Measurements from ENCODE around the gene IL18R1.
A peak's percentile ranks its signal among the peaks of the same experiment; 100 is the strongest.

IL18R1 gene

DNA sequence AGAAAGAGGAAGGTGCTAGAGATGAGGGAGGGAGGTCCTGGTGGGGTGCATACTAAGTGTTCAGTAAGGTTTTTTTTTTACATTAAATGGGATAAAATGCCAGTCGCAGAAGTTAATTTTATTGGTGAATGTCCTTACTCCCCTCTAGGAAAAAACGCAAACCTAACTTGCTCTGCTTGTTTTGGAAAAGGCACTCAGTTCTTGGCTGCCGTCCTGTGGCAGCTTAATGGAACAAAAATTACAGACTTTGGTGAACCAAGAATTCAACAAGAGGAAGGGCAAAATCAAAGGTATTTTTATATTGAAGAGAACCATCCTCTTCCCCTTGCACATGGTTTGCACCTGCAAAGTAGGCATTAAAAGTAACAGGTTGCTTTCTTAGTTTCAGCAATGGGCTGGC is 12.7 kb upstream of the IL18R1 start:
- DNase-seq (ENCODE audit: extremely low read depth in 1 of 2, low read depth in 1 of 2): no peak

DNA sequence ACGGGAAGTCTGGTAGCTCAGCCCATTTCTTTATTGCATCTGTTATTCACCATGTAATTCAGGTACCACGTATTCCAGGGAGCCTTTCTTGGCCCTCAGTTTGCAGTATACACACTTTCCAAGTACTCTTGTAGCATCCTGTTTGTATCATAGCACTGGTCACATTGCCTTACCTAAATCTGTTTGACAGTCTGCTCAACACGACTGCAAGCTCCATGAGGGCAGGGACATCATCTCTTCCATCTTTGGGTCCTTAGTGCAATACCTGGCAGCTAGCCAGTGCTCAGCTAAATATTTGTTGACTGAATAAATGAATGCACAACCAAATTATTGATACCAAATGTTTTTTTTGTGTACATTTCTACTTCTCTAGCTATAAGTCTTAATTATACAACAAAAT is 11.2 kb upstream of the IL18R1 start:
- DNase-seq (ENCODE audit: extremely low read depth in 1 of 2, low read depth in 1 of 2): no peak

DNA sequence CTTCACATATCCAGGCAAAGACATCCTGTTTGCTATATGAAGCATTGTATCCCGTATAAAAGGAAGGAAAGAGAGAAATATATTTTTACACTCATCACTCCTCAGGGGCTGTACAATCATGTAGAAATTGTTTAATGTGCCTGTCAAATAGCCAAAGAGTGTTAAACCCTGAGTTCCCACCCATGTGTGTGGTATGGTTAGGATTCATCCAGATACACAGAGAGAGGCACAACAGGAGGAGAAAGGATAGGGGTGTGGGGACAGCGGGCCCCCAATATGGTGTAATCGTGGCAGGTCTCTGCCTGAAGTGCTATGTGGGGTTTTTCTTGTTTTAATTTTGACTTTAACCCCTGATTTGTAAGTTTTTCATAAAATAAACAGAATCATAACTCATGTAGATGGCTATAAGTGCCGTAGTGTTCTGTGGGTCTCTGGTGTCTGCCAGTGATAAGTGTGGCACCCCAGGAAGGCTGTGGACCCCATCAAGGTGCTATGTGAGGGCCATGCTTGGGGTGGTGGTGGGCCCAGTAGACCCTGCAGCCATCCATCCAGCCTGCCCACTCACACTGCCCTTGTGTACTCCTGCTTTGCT is 10.2 kb upstream of the IL18R1 start:
- DNase-seq (ENCODE audit: extremely low read depth in 1 of 2, low read depth in 1 of 2): no peak

DNA sequence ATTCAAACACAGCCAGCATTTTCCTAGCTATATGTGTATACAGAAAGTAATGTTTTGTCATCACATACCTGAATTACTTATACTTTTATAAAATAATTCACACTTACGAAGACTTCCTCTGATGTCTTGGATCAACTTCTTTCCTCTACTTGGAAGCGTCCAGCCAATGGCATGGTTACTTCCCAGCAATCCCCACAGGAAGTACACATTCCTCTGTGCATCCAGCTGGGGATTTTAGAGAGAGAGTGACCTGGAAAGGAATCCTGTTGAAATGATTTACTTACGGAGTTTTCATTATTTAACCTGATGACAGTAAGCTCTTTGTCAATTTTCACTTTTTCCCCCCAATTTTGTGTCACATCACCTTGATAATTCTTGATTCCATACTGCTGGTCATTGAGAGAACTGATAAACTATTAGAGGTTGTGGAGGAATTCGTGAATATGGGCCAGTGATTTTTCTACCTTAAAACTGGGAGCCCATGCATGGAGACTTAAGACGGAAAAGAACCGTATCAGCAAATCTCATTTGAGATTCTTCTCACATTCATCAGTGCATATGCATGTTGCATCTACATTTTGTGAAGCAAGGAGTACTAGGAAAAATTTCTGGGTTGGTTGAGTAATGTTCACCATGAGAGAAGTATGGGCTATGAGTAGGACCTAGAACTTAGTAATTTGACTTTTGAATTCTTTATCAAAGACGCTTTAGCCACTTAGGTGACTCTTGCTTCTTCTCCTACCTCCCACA is 9.0 kb upstream of the IL18R1 start:
- no peak for DNase-seq (ENCODE audit: extremely low read depth in 1 of 2, low read depth in 1 of 2)

DNA sequence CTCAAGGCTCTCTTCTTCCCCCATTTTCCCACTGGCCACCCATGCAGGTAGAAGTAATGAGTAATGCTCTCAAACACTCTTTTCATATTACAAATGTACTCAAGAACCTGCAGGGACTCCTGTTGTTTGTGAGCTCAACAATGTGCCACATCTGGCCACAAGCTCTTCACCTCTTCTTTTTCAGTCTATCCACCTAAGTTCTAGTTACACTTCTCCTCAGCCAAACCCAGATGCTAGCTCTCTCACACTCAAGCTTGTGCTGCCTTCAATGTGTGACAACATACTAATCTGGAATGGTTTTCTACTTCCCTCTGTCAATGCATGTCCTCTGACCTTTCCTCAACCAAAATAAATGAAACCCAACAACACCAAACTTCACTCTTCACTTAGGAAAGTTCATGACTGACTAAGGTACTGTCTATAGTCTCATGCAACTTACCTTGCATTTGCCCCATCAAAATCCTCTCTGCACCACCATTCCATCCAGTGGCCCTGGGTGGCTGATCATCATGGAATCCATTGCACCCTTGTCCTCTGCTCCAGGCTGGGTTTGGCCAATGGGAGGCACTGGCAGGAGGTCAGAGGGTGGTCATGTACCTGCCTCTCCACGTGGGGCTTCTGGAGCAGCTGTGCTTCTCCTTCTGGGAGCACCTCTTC is 5.3 kb upstream of the IL18R1 start:
- DNase-seq (ENCODE audit: extremely low read depth in 1 of 2, low read depth in 1 of 2): no peak

DNA sequence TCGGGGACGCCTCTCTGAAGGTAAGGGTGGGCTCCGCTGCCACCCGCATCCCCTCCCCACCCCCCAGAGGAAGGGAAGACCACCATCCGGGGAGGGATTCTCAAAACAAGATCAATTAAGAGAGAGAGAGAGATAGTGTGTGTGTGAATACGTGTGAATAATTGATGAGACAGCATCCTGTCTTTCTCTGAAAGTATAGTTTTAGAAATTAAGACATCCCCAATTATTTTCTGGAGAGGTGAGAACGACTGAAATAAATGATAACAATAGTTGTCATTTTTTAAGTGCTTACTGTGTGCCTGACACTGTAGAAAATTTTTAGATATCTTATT is 751 bp downstream of the IL18R1 start:
- no peak for DNase-seq (ENCODE audit: extremely low read depth in 1 of 2, low read depth in 1 of 2)

DNA sequence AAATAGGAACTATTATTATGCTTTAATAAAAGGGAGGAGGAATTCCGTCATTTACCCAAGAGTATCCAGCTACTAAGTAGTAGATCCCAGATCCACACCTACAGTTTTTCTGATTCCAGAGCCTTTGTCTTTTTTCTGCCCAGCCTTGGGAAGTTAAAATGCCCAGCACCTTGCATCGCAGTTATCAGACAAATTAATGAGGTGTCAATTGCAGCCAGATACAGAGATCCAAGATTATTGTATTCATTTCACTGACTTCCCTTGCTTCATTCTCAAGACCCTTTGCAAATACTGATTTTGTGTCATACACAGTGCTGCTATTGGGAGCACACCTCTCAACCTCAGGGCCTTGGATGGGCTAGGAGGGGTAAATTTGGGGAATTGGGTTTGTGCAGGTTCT is 1.1 kb downstream of the IL18R1 start:
- no peak for DNase-seq (ENCODE audit: extremely low read depth in 1 of 2, low read depth in 1 of 2)

DNA sequence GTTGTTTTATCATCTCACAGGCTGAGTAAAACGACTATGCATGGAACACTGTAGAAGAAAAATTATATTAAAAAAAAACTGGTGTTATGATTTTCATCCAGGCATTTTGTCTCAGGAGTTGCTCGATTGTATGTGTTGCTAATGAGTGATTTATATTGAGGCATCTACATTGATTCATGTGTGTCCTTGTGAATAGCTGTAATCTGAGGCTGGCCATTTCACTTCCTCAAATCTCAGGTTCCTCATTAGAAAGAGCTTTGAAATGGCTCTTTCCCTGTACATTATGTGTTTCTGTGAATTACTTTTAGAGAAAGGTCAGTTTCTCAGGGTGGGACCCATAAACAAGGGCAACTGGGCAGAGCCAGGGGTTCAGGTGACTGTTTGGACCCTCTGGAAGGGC is 2.3 kb downstream of the IL18R1 start:
- no peak for DNase-seq (ENCODE audit: extremely low read depth in 1 of 2, low read depth in 1 of 2)

DNA sequence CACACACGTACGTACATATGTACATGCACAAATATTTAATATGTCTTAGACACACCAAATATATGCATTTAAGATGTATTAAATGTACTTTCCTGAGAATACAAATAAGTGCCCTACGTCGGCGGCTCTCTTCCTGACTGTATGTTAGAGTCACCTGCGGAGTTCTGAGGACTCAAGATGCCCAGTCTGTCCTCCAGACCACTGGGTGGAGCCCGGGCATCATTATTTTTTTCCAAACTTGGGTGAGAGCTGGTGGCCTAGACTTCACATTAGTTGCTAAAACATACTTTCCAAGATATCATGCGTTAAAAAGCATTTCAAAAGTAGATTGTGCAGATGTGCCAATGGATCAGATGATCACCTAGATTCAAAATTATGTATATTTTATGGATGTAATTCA is 2.9 kb downstream of the IL18R1 start:
- no peak for DNase-seq (ENCODE audit: extremely low read depth in 1 of 2, low read depth in 1 of 2)

DNA sequence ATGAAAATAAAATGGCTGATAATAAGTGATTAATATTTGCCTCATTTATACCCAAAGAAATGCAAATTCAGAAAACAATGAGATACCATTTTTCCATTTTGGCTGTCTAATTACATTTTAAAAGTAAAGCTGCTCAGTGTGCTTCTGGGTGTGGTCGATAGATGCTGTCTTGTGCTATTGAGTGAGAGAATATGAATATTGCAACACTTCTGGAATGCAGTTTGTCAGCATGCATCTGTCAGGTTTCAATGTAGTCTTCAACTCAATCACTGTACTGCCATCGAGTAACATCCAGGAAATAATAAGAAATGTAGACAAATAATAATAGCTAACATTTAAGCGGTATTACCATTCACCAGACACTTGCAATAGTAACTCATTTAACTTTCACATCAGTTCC is 3.9 kb downstream of the IL18R1 start:
- DNase-seq (ENCODE audit: extremely low read depth in 1 of 2, low read depth in 1 of 2): no peak

DNA sequence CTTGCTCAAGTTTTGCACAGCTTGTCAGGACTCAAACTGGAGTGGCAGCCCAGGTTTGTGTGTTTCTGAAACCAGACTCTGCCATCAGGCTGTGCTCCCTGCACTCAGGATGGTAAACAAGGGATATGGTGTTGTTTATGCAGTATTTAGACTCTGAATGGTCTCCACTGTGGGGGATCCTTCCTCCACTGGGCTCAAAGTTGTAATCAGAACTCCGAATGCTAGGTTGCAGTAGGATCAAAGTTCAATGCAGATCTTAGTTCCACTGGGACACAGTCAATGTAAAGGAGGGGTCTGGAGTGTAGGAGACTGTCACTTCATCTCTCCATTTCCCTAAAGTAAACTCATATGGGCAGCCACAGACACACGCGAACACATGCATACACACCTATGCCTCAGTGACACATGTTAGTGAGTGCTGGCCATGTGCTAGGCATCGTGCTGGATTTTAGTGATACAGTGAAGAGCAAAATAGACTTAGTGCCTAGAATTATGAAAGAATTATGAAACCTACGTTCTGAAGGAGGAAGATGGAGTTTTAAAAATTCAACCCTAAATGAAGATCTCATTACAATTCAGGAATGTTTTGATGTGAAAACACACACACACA is 6.1 kb downstream of the IL18R1 start:
- DNase-seq (ENCODE audit: extremely low read depth in 1 of 2, low read depth in 1 of 2): no peak

DNA sequence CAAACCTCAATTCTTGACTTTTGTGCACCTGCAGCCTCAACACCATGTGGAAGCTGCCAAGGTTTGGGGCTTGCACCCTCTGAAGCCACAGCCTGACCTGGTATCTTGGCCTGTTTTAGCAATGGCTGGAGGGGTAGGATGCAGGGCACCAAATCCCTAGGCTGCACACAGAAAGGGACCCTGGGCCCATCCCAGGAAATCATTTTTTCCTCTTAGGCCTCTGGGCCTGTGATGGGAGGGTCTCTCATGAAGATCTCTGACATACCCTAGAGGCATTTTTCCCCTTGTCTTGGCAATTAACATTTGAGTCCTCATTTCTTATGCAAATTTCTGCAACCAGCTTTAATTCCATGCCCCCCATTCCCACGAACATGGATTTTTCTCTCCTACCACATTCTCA is 10.2 kb downstream of the IL18R1 start:
- no peak for DNase-seq (ENCODE audit: extremely low read depth in 1 of 2, low read depth in 1 of 2)

DNA sequence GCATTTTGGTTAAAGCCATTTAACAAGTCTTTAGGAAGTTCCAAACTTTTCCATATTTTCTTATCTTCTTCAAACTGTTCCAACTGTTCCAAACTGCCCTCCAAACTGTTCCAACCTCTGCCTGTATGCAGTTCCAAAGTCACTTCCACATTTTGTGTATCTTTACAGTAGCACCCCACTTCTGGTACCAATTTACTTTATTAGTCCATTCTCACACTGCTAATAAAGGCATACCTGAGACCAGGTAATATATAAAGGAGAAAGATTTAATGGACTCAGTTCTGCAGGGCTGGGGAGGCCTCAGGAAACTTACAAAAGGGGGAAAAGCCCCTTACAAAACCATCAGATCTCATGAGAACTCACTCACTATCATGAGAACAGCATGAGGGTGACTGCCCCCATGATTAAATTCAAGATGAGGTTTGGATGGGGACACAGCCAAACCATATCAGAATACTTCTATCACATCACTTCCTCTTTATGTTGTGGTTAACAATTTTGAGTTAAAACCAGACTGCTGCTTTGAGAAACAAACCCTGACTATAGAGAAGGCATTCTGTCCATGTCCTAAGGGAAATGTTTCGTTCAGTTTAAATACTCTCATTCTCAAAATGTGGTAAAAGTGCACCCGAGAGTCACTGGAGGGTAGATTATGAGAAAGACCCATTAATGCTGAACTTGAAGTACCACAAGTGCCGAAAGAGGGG is 11.0 kb downstream of the IL18R1 start:
- DNase-seq (ENCODE audit: extremely low read depth in 1 of 2, low read depth in 1 of 2): no peak

DNA sequence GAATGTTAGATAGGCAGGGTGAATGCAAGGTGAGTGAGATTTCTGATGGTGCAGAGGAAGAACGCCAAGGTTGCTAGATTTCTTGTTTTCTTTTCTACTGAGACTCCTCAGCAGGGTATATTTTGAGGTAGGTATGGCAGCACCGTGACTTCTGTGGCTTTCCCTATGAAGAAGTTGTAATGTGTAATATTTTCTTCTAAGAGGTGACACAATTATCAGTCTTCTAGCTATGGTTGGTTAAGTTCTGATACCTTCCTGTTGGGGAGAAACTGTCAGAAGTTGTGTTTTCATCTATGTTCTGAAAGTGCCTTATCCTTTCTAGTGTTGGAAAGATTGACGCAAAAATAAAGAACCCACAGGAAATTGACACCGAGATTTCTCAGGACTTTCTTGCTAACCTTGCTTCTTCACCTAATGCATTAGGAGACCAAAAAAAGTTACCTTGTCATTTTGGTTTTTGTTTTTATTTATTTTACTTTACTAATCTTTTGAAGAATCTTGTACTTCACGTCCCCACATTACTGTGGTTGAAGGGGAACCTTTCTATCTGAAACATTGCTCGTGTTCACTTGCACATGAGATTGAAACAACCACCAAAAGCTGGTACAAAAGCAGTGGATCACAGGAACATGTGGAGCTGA is 11.9 kb downstream of the IL18R1 start:
- DNase-seq (ENCODE audit: extremely low read depth in 1 of 2, low read depth in 1 of 2): peak in 1 of 2 donors; percentile 23

DNA sequence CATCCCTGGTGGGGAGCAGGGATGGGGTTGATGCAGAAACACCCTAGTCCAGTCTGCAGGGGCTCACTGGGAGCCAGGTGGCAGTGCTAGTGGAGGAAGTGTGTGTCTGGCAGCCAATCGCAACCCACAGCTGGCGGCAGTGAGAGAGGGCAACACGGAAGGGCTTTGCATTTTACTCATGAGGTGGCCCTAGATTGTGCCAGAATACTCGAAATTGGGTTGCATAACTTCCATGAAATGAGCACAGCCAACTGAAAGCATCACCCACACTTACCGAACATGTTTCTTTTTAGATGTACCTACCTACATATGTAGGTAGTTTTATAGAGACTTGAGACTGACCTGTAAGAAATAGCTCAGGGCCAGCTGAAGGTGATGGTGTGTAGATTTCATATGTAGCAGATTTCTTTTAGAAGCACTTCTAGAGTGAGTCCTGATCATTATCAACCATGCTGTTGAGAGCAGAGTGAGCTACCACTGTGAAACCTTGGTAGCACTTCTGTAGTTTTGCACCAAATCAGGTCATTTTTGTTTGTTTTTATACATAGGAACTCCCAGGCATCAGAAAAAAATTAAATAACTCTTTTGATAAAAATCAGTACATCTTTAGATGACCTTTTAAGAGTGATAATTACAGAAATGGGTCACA is 13.0 kb downstream of the IL18R1 start:
- no peak for DNase-seq (ENCODE audit: extremely low read depth in 1 of 2, low read depth in 1 of 2)

DNA sequence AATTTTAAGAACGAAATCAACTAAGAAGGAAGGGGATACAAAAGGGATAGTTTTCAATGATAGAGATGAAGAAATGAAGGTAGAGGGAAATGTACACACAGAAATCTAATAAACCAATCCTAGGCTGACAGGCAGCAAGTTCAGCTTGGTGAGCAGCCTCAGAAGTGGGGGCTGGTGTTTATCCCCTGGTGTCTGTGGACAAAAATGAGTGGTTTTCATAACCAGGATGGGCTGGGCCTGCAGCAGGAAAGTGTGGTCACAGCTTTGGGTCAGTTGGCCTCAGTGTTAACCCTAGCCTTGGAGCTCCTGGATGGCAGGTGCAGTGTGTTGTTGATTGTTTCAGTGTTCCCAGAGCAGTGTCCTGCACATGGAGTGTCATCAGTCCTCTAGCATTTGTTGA is 14.3 kb downstream of the IL18R1 start:
- no peak for DNase-seq (ENCODE audit: extremely low read depth in 1 of 2, low read depth in 1 of 2)

DNA sequence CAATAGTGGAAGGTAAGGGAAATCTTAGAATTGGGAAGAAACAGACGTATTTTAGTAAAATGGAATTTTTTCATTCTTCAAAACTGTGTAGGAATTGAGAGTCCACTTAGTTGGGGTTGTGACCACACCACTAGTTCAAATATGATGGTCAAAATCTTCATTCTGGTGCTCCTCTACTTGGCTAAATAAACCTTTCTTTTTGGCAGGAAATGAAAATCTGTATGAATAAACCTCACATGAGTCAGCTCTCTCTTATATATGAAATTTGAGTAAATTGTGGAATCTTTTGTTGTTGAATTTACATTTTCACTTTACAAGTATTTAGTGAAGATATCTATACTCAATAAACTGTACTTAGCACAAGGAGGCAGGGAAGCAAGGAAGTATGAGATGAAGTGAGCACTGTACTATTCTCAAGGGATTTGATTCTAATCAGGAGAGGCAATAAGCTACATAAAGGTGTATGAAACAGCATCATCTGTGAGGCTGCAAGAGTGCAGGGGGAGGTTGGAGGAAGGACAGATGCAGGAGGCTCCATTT is 20.5 kb downstream of the IL18R1 start:
- DNase-seq (ENCODE audit: extremely low read depth in 1 of 2, low read depth in 1 of 2): no peak

DNA sequence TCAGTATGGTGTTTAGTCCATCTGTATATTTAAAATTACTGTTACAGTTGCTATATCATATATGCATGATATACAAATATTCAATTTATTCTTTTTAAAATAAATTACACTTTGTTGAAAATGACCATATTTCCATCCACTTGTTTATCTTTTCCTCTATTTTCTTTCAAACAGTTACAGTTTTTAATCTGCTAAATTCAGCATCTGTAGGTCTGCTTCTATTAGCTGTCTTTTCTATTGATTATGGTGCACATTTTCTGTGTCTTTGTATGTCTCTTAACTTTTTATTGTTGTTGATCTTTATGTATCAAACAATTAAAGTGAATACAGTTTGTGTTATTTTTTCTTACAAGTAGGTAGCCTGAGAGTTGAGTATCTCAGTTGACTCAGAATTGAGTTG is 28.1 kb downstream of the IL18R1 start:
- DNase-seq (ENCODE audit: extremely low read depth in 1 of 2, low read depth in 1 of 2): no peak

DNA sequence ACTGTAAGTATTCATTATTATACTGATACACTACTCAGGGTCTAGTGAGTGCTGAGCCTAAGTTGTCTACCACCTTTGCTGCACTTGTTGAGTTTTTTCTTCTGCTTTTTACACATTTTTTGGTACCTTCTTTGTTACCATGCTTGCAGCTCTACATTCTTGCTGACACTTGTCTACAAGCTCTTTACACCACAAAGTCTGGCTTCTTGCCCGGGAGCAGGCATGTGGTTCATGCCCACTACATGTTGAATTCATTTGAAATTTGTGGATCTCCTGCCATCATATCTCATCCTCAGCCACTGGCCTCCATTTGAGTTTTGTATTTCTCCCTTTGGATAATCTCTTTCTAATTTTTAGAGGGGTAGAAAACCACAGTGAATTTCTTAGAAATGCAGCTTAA is 29.9 kb downstream of the IL18R1 start:
- DNase-seq (ENCODE audit: extremely low read depth in 1 of 2, low read depth in 1 of 2): no peak

DNA sequence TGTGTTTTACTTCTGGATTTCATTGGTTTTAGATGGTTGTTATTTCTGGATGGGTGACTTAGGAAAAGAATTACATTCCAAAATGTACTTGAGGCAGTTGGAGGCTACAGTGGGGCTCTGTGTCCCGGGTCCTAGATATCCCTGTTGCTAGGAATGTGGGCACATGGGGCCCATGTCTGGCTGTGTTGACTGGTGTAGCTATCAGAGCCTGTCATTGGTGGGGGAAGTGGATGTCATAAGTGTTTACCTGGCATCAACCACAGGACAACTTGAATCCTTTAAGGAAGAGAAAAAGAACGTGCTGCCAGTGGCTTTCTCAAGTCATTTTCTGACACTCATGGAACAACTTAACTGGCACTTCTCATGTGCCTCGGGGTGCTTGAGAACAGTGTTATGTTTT is 30.4 kb downstream of the IL18R1 start:
- no peak for DNase-seq (ENCODE audit: extremely low read depth in 1 of 2, low read depth in 1 of 2)
